HG03457 (cell line): ENCODE results near the gene UPB1.

Experiments
- ATAC-seq: cut with Tn5 transposase; IDR thresholded peaks from one replicate; pipeline ENCODE4 v1.9.1; 2021; ENCODE audit warnings: moderate number of reproducible peaks; ENCODE audit not compliant: unreplicated experiment

Gene UPB1

DNA sequence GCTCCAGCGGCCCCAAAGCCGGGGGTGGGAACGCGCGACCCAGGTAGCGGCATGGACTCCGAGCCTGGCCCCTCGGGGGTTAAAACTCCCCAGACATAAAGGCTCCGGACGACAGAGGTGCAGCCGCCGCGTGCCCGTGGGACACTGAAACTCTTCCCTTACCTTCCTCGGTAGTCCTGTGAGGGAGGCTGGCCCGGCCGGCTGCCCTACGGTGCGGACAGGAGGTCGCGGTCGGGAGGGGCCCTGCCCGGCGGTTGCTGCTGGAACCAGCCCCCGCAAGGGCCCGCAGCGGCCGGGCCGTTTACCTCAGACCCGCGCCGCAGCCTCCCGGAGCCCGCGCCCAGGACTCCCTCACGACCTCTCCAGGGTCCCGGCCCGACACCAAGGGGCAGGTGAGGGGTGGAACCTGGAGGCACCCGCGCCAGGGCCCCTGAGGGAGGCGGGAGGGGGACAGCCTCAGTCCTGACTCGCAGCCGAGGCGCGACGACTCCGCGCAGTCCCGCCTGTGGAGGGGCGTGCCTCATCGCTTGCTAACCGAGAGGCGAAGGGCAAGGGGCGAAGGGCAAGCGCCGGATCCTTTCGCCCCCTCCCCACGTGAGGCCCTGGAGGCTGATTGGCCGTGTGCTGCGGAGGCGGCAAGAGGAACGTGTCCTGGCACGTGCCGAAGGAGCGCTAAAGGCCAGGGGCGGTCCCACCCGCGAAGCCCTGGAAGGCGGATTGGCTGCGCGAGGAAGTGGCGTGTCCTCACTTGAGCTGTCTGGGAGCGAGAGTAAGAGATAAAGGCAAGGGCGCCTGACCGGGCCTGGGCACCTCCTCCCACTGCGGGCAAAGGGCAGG lies at the start of gene UPB1:
Gene UPB1 (plus strand): TSS at position 805 of the 837 bp plus-strand sequence. CDS start 72 bp downstream, outside the sequence.
- no peak for ATAC-seq

DNA sequence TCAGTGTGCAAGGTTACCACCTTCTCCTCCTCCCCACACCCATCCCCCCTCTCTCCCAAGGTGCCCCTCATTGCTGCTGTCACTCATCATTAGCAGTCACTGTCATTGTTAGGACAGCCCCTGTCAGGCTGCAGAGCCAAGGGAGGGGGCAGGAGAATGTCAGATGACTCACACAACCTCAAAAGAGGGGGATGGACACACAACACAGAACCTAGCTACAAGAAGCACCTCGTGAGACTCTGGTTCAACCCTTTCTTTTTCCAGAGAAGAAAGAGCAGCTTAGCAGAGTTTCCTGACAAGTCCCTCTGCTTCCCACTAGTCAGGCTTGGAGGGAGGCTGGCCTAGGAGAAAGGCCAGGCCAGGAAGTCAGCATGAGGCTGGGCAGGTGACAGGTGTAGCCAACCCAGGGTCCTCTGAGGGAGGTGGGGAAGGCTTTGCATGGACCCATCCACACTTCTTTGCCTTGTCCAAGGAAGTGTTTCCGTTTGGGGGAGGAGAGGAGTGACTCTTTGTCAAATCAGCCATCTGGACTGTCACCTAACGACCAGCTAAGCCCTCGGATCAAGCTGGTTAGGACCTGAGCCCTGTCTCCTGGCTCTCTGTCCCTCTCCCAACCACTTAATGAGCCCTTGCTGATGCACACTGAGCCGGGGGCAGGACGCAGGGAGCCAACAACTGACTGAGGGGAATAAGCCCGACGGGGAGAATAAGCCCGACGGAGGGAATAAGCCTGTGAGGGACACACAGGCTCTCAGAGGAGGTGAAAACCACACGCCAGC lies 49.5 kb upstream of the UPB1 start:
- ATAC-seq, result no peak

DNA sequence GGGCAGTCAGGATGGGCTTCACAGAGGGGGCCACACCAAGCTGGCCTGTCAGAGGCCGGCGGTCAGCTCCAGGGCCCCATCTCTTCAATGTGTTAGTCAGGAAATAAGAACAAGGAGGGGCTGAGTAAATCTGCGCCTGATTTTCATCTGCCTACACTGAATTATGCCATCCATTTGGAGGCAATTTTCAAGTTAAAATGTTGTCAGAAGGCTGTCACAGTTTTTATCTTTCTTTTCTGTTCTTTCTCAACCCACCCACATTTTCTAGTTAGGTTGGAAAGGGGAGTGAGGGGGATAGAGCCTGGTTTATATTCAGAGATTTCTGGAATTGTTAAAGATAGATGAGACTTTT lies 48.9 kb upstream of the UPB1 start:
- no peak for ATAC-seq

DNA sequence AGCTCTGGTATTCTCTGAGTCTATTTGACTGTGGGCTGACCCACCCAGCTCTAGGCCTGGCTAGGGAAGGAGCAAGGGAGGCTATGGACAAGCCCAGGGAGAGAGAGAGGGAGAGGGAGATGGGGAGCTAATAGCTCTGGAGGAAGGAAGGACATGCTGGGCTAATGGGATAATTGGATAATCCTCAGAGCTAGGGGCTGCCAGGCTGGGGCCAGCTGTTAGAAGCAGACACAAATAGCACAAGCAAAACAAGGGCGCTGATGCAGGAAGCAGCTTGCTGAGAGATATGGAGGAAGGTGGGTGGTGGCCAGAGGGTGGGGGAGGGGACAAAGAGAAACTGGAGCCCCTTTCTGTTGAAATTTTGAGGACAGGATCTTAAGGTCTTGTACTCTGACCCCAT lies 44.5 kb upstream of the UPB1 start:
- no peak for ATAC-seq

DNA sequence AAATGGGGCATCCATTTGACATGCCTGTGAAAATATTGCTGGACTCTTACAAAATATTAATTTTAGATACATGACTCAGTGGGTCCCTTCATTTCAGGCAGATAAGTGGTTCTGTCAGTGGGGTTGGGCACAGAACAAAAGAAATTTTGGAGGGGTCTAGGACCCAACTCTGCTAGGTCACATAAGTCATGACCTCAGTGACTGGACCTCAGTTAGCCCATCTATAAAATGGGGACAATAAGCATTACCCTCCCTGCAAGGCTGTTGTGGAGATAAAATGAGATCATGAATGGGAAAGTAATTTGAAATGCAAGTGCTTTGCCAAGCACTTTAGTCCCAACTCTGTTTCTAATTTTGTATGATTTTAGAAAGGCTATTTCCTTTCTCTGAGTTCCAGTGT lies 44.0 kb upstream of the UPB1 start:
- ATAC-seq, result no peak

DNA sequence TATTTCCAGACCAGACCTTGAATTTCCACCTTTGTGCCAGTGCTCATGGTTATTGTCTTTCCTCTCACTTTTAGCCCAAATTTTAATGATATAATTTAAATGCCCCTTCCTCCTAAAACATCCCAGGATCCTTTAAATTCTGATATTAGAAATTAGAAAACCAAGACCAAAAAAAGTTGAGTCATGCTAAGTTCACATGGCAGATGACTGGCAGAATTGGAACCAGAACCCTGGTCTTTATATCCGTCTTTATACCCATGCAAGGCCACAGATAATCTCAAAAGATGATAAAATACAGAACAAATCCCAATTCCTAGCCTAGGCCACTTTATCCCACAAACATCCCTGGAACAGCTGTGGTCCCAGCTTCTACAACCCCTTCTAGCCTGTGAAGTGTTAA lies 41.3 kb upstream of the UPB1 start:
- no peak for ATAC-seq

DNA sequence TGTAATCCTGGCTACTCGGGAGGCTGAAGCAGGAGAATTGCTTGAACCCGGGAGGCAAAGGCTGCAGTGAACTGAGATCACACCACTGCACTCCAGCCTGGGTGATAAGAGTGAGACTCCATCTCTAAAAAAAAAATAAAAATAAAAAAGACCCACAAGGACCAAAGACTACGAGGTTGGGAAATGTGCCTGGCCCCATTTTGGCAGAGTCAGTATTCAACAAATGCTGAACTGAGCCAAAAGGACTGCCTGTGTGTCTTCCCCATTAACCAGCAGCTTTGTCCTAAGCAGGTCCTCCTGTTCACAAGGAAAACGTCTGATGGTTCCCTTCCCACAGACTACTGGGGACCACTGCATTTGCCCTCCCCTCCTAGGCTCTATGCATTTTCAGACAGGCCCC lies 40.1 kb upstream of the UPB1 start:
- no peak for ATAC-seq

DNA sequence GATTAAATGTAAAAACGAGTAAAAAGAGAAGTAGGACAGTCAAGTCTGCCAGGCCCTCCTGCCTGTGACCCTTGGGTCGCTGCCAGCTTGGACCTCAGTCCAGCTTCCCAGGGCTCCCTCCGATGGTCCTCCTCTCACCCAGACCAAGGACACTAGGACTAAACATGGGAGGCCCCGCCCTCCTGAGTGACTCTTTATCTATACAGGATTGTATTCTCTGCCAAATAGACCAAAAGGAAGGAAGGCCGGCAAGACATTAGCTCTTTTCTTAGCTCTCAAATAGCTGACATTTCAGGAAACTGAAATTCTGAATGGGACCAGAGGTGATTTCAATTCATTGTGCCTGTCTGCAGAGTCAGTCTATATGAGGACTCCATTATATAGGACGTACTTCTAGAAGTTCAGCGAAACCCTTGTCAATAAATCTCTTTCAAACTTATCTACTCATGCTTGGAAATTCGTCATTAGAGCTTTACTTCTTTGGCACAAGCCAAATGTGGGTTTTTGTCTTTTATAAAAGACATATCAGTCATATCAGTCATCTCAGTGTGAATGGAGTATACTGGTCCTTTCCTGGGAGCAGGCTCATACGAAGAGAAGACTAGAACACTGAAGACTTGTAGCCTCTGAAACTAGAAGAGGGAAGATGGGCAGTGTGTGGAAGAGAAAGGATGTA lies 39.2 kb upstream of the UPB1 start:
- no peak for ATAC-seq

DNA sequence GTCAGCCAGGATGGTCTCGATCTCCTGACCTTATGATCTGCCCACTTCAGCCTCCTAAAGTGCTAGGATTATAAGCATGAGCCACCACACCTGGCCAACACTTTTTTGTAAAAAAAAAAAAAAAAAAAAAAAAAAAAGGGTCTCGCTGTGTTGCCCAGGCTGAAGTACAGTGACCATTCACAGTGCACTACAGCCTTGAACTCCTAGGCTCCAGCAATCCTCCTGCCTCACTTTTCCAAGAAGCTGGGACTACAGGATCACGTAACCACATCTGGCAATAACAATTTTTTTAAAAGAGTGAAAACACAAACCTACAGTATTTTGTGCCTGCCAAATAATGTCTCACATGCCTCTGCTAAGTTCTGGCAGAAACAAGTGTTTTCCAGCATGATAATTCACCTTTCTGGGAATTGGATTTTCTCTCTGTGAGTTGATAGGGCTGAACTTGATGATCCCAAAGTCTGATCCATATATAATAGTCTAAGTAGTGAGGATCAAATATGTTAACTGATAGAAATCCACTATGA lies 37.2 kb upstream of the UPB1 start:
- ATAC-seq, result no peak

DNA sequence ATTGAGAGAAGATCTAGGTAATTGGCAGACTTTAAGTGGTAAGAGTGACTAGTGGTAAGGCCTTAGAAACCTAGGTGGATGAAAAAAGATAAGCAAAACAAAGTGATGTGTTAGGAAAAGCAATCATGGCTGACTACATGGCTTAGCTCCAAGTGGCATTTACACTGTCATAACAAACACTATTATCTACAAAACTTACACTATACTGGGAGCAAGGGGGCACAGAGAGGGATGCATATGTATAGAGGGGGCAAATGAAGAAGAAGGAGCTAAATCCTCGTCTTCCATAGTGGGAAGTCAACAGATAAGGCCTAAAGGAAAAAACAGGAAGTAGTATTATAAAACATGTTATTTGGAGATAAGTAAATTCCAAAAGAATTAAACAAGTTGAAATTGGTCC lies 35.2 kb upstream of the UPB1 start:
- no peak for ATAC-seq

DNA sequence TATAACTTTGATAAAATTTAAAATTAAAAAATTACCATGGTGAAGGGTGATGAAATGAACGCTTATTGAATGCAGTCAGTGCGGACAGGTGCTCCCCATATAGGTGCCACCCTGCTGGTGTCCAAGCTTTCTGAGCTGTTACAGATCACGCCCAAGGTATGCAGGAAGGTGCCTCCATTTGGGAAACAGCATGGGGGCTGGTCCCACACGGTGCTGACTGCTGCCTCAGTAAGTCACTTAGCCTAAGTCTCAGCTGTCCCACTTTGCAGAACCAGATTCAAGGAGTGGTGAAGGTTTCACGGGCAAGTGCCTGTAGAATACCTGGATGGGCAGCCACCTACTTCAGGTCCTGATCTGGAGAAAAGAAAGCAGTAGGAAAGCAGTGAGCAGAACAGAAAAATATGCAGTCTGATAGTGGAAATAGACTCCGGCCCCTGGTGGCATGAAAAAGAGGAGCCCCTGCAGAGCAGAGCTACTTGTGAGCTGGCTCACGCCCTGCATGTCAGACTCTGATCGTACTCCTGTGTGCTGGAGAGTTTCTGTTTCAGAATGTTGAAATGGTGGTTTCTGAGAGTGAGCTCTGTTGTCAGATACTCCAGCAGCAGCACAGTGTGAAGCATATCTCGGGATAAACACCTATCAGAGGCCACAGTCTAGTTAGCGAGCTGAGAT lies 34.6 kb upstream of the UPB1 start:
- no peak for ATAC-seq

DNA sequence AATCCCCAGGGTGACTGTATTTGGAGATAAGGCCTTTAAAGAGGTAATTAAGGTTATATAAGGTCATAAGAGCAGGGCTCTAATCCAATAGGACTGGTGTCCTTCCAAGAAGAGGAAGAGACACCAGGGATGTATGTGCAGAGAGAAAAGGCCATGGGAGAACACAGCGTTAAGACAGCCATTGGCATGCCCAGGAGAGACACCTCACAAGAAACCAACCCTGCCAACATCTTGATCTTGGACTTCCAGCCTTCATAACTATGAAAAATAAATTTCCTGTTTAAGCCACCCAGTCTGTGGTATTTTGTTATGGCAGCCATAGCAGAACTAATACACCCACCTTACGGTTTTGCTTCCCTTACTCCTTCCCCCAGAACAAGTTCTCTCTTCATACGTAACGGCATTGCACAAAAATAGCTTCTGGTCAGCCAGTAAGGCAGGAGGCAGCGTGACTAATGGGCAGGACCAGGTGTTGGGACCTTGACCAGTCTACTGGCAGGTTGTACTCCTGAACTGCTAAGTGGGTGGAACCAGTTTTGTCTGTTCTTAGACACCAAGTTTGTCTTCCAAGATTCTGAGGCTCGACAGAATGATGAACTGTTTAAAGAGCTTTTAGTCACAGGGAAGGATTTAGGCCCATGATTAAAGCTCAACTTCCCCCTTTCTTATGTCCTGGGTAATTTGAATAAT lies 31.9 kb upstream of the UPB1 start:
- ATAC-seq, result no peak

DNA sequence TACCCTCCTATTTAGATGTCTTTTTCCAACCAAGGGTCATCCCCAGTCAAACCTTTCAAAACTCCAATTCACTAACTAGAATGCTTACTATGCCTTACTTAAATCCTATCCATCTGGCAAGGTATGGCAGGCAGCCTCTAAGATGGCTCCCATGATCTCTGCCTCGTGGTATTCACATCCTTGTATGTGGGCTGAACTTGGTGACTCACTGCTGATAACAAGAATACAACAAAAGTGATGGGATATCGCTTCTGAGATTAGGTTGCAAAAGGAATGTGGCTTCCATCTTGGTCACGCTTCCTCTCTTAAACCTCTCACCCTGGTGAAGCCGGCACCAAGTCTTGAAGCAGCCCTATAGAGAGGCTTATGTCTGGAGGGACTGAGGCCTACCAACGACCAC lies 29.6 kb upstream of the UPB1 start:
- ATAC-seq, result no peak

DNA sequence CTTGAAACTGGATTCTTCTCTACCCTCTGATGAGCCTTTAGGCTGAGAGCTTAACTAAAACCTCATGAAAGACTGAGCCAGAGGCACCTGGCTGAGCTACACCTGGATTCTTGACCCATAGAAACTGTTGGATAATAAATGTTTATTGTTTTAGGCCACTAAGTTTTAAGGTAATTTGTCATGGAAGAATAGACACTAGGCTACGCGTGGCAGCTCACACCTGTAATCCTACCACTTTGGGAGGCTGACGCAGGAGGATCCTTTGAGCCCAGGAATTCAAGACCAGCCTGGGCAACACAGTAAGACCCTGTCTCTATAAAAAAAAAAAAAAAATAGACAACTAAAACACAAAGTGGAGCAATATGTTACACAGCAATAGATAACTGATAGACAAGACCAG lies 29.2 kb upstream of the UPB1 start:
- ATAC-seq, result no peak

DNA sequence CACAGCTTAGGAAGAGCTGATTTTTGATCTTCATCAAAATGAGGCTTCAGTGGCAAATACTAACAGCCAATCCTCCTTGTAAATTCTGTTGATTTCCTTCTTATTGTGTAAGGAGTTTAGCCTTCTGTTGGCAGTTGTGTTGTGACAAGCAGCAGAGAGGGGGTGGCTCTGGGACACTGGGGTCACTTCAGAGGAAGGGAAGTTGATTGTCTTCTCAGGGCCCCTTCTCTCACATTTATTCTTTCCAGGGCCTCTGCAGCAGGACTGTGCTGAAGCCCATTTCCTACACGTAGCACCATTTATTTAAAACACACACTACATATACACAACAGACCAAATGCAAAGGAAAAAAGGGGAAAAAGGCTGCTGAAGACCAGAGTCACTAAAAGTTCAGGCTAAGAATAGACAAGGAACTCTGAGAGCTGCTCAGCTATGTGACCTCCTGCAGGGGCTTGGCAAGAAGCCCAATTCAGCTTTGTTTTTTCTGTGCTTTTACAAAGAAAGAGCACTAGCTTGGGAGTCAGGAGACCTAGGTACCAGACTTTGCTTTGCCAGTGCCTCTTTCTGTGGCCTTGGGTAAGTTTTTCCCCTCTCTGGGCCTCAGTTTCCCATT lies 28.3 kb upstream of the UPB1 start:
- no peak for ATAC-seq

DNA sequence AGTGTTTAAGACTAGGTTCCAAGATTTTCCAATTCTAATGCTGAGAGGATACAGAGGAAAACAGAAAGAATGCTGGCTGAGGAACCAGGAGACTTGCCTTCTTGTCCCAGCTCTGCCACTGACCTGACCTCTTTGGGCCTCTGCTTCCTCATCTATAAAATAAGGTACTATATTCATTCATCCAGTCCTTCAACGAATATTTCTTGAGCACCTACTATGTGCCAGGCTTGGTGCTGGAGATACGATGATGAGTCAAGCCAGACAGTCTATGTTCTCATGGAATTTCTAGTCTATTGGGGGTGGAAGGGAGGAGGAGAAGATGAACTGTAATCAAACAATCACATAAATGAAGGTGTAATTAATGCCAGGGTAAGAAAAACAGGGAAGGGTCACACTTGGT lies 27.8 kb upstream of the UPB1 start:
- ATAC-seq, result no peak

DNA sequence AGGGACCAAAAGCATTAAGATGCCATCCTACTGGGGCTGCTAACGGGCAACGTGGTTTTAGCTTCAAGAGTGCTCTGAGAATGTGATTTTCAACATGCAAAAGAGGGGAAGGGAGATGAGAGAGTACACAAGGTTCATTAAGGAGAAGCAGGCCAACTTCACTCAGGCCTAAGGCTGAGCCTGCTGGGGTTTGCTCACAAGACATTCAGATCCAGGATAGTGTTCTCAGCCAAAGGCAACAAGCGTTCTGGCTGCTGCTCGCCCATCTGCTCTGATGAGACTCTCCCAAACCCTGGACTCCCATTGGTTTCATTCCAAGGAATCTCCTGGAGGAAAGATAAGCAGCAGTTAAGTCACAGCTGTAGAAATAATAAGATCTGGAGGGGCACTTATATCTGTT lies 23.6 kb upstream of the UPB1 start:
- no peak for ATAC-seq

DNA sequence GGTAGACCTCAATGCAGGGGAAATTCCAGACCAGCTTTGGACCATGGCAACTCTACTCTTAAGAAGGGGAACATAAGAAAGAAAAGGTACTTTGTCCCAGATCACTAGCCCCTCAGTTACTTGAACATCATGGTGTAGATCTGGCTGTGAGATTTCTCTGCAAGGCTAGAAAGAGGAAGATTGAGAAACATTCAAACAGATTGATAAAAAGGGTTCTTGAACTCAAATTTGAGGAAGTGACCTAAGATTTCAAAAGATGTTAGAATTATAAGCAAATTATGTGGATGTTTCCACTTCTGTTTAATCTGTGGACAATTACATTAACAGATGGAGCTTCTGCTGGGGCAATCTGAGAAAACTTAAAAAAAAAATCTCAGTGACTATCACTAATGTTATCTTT lies 21.8 kb upstream of the UPB1 start:
- no peak for ATAC-seq

DNA sequence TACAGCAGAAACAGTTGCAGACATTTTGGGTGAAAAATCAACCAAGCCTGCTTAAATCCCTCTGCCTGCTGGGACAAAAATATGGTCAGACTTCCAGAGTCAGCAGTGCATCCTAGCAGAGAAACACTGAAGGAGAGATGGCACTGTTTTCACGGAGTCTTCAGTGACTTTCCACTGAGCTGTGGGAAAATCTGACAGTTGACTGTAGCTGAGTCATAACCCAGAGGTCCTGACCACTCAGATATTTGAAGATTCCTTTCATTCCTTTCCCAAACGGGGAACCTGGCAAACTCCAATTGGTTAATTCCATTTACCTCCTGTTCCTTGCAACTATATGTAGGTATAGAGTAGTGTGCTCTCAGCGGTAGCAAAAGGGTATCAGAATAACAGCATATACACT lies 20.9 kb upstream of the UPB1 start:
- ATAC-seq, result no peak

DNA sequence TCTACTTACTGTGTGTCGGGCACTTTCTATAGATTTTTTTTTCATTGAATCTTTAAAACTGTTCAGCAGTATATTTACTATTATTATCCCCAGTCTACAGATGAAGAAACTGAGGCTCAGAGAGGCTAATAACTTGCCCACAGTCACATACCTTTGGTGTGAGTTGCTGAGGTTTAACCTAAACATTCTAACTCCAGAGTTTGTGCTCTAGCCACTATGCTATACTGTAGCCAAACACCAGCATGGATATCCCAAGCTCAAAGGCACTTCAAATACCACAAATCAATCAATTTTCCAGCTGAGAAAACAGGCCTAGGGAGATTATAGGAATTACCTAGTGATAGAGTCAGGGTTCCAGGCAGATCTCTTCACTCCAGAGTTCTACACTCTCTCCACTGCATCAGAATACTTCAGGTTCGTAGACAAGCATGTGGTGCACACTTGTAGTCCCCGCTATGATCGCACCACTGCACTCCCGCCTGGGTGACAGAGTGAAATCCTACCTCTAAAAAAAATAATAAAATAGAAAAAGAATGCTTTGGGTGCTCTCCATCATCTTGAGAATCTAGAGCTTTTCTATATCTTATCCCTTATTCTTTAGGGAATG lies 20.4 kb upstream of the UPB1 start:
- ATAC-seq, result no peak
